Stomach (tissue), 9 donors: ENCODE measurements around the gene ZBTB45. TPM values are rescaled to one million over a fixed set of nuclear protein-coding genes. Genes with fewer than 3 reads are reported as not detected.

Source experiments
- DNase-seq, 2 donors: peaks; one replicate each; pipeline versions ENCODE4 v3.0.0 to v3.0.0-alpha.2; 2013 to 2019
- H3K27ac ChIP-seq, 5 donors: fragments of 200-600 bp in 4 of 5; sonication (generic) in 4 of 5; one replicate each; pipeline ENCODE4 v1.5.1; 2013 to 2019; ENCODE audit warnings: mild to moderate bottlenecking in 1 of 5, moderate library complexity in 1 of 5
- H3K27me3 ChIP-seq, 3 donors: fragments of 200-600 bp; sonication (generic); one replicate each; pipeline ENCODE4 v1.5.1; 2017 to 2019; ENCODE audit warnings: mixed run types in 1 of 3
- H3K36me3 ChIP-seq, 4 donors: fragments of 200-600 bp; sonication (generic); 1 replicate in 3 of 4; 2 replicates in 1 of 4; pipeline ENCODE4 v1.5.1; 2016 to 2019
- H3K4me1 ChIP-seq, 4 donors: fragments of 200-600 bp; sonication (generic); one replicate each; pipeline ENCODE4 v1.5.1; 2016 to 2019
- H3K4me3 ChIP-seq, 4 donors: fragments of 200-600 bp; sonication (generic) in 3 of 4; one replicate each; pipeline ENCODE4 v1.5.1; 2016 to 2019; ENCODE audit warnings: mild to moderate bottlenecking in 1 of 4
- H3K9me3 ChIP-seq, 4 donors: fragments of 200-600 bp; sonication (generic); one replicate each; pipeline ENCODE4 v1.5.1; 2016 to 2019
- CTCF ChIP-seq, 7 experiments: fragments of 450-650 bp in 4 of 7; fragments of 200-600 bp in 3 of 7; sonication (generic) in 3 of 7; IDR thresholded peaks; one replicate each; pipeline ENCODE4 v1.5.1; 2016 to 2019; ENCODE audit warnings: antibody characterized with exemption in 7 of 7, control low read depth in 2 of 7, mild to moderate bottlenecking in 1 of 7
- EP300 ChIP-seq: sonication (generic); formaldehyde crosslinking; IDR thresholded peaks from one replicate; pipeline ENCODE4 v1.6.1; 2017; ENCODE audit warnings: antibody characterized with exemption
- POLR2A ChIP-seq, 4 donors: fragments of 450-650 bp; IDR thresholded peaks; one replicate each; pipeline ENCODE4 v1.6.1; 2016; ENCODE audit warnings: antibody characterized with exemption in 4 of 4, control low read depth in 2 of 4, mild to moderate bottlenecking in 1 of 4, moderate library complexity in 1 of 4
- POLR2AphosphoS5 ChIP-seq, 3 donors: sonication (generic); formaldehyde crosslinking; IDR thresholded peaks; one replicate each; pipeline ENCODE4 v1.6.1; 2016; ENCODE audit warnings: antibody characterized with exemption in 3 of 3
- WGBS, 5 donors: extraction: QIAGEN DNeasy Blood & Tissue Kit in 3 of 5; methylation state at CpG; one replicate each; pipeline versions ENCODE4 v1.1.5 to v1.1.7; 2013 to 2018; 5-methylcytosine and 5-hydroxymethylcytosine counted together
- intact Hi-C: fragments of 100-400 bp; cut with DNase I; formaldehyde crosslinking; loops from one replicate; pipeline ENCODE4 v1.15.1; 2023; ENCODE audit warnings: low total_unique reads
- polyA plus RNA-seq, 3 donors: library from polyadenylated mRNA; stranded (reverse); fragments of 200-250 nt; gene quantifications; one replicate each; pipeline ENCODE4 v1.2.3, GENCODE V29; 2013
- total RNA-seq, 5 donors: library from RNA; depleted of rRNA; stranded (reverse); fragments of >200 nt; gene quantifications; one replicate each; pipeline versions ENCODE4 v1.1.0 to v1.2.3, GENCODE V29; 2014 to 2016
- donor health status: healthy with polysubstance abuse.
- donor health status: Bipolar disorder and iron deficiency.
- donor health status: healthy.

The ZBTB45 gene
- total and polyA plus RNA-seq, 8 donors = 2.4 to 49.0 (median 8.2) TPM; not detected in 1

- TF ChIP-seq CTCF (IDR thresholded peaks at IDR 0.05) = no peak
- TF ChIP-seq POLR2AphosphoS5 (IDR thresholded peaks at IDR 0.05) = peak in 1 of 3 donors; percentile 21
- no peak for TF ChIP-seq EP300
- no peak for TF ChIP-seq POLR2A (IDR thresholded peaks at IDR 0.05)
- DNase-seq = peak; percentile 63 to 81
- Histone ChIP-seq H3K4me1 (peaks cover 62 to 77% (median 76%) of the 10 kb centered on the region in 4 donors), H3K4me3 (peak within 1 kb of the TSS; percentile 72 to 88 (median 80)), H3K27ac (peak within 1 kb of the TSS; percentile 100), H3K36me3 (peaks cover 16 to 27% (median 22%) of the 10 kb centered on the region in 4 donors), H3K9me3 (no peaks in the 10 kb centered on the region), H3K27me3 (peaks cover 0 to 14% (median 8%) of the 10 kb centered on the region in 3 donors)
- intact Hi-C loops = no loop called here
- 0 to 1% (median 1%) methylated on average over 39 to 62 of the region's 62 CpGs for WGBS, 5 donors
Measured at GRCh38 chr19:58558066-58558622, 38.5 kb upstream of the ZBTB45 start, which contains the start of gene UBE2M. TSS of gene UBE2M (minus strand) at chr19:58558611. CDS start at chr19:58558381, 230 bp downstream.

- 22 to 28% (median 26%) methylated on average over 12 of the region's 12 CpGs for WGBS, 5 donors
- peaks cover 55 to 77% (median 72%) of the 10 kb centered on the region in 4 donors for H3K4me1 ChIP-seq
- peaks cover 23 to 34% (median 29%) of the 10 kb centered on the region in 4 donors for H3K36me3 ChIP-seq
- no peaks in the 10 kb centered on the region for H3K9me3 ChIP-seq
- intact Hi-C loops = no loop called here
- H3K27me3 ChIP-seq = peaks cover 0 to 7% (median 3%) of the 10 kb centered on the region in 3 donors
- H3K4me3 ChIP-seq = peak overlapping the region; percentile 72 to 88 (median 80)
- DNase-seq = no peak
- TF ChIP-seq POLR2AphosphoS5 (IDR thresholded peaks at IDR 0.05) (no peak), POLR2A (IDR thresholded peaks at IDR 0.05) (no peak)
- H3K27ac ChIP-seq = peak overlapping the region; percentile 100
Measured at GRCh38 chr19:58557221-58558065, 37.8 kb upstream of the ZBTB45 start.

- Histone ChIP-seq H3K4me1 (peaks cover 47 to 73% (median 66%) of the 10 kb centered on the region in 4 donors), H3K36me3 (peaks cover 30 to 41% (median 36%) of the 10 kb centered on the region in 4 donors), H3K27me3 (no peaks in the 10 kb centered on the region), H3K27ac (peak overlapping the region in 4 of 5 donors; percentile 100), H3K4me3 (peak overlapping the region; percentile 72 to 88 (median 80)), H3K9me3 (no peaks in the 10 kb centered on the region)
- TF ChIP-seq POLR2A (IDR thresholded peaks at IDR 0.05) (no peak), EP300 (no peak), CTCF (IDR thresholded peaks at IDR 0.05) (no peak), POLR2AphosphoS5 (IDR thresholded peaks at IDR 0.05) (no peak)
- intact Hi-C loops = no loop called here
- DNase-seq = no peak
- WGBS, 5 donors = 50 to 57% (median 53%) methylated on average over 10 of the region's 10 CpGs
Measured at GRCh38 chr19:58556622-58557220, 37.1 kb upstream of the ZBTB45 start.

- TF ChIP-seq POLR2AphosphoS5 (IDR thresholded peaks at IDR 0.05) (no peak), CTCF (IDR thresholded peaks at IDR 0.05) (no peak), POLR2A (IDR thresholded peaks at IDR 0.05) (no peak), EP300 (no peak)
- peak overlapping the region in 2 of 4 donors; percentile 85 to 93 for H3K4me3 ChIP-seq
- H3K27ac ChIP-seq = peak overlapping the region in 4 of 5 donors; percentile 100
- peaks cover 37 to 47% (median 43%) of the 10 kb centered on the region in 4 donors for H3K36me3 ChIP-seq
- 78 to 83% (median 82%) methylated on average over 16 of the region's 16 CpGs for whole genome bisulfite sequencing, 5 donors
- DNase-seq = no peak
- H3K9me3 ChIP-seq = no peaks in the 10 kb centered on the region
- peaks cover 43 to 66% (median 61%) of the 10 kb centered on the region in 4 donors for H3K4me1 ChIP-seq
- no peaks in the 10 kb centered on the region for H3K27me3 ChIP-seq
- intact Hi-C loops = no loop called here
Measured at GRCh38 chr19:58555920-58556621, 36.5 kb upstream of the ZBTB45 start.
